ENCODE results near the gene CYB5RL. TPM values are rescaled to one million over a fixed set of nuclear protein-coding genes. Genes with fewer than 3 reads are reported as not detected.

CYB5RL gene
- total and polyA plus RNA-seq, 5 experiments from 2014 or later, result 2.4 to 10.5 (median 4.0) TPM

DNA sequence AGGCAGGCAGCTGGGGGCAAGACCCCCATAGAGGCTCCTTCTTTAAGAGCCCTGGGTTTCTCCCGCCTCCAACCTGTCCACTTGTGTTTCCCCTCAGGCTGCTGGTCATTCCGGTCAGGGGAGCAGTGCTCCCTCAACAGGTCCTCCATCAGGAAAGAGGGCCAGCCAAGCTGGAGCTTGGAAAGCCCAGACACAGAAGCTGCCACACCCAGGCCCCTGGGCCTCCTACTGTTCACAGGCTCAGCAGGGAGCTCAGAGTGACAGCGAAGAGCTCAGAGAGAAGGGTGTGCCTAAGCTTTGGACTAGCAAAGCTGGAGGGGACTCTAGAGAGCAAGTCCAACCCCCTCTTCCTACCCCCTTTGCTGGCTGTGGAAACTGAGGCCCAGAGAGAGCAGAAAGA is 36.8 kb downstream of the CYB5RL start:
- no peaks in the 10 kb centered on the region for H3K36me3 Mint-ChIP-seq
- no peak for ATAC-seq
- H3K27me3 Mint-ChIP-seq, result no peaks in the 10 kb centered on the region
- no peaks in the 10 kb centered on the region for H3K4me1 Mint-ChIP-seq
- H3K27ac Mint-ChIP-seq, result no peak overlapping the region
- no peak overlapping the region for H3K4me3 Mint-ChIP-seq
- no peak for DNase-seq
- POLR2A ChIA-PET, result no interaction called here
- no peaks in the 10 kb centered on the region for H3K9me3 Mint-ChIP-seq

DNA sequence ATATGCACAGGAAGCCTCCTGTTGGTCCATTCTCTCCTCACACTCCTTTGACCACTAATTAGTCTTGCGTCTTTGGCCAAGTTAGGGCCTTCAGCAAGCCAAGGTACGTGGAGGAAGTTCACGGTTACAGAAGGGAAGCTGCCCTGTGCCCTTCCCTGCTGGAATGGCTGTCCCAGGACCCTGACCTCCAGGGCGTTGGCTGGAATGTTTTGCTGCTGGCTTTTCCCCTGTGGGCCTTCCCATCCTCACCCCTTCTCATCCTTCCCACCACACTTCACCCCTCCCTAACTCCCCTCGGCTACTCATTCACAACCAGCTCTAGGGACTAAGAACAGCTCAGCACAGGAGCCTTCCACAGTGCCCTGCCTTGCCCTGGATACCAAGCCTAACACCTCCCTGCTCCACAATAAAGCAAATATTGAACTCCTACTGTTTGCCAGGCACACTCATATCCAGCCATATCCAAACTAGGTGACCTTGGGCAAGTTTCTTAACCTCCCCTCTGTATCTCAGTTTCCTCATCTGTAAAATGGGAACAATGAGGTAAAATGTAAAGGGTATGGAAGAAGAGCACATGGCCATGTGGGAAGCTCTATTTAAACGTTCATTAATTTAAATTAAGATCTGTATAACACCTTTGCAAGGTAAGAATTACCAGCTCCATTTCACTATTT is 38.2 kb downstream of the CYB5RL start:
- DNase-seq, result no peak
- Mint-ChIP-seq H3K27ac (peak overlapping the region in 1 of 10 donors; percentile 24), H3K4me1 (peaks cover 0 to 2% (median 0%) of the 10 kb centered on the region in 4 donors), H3K4me3 (no peak overlapping the region), H3K9me3 (no peaks in the 10 kb centered on the region), H3K27me3 (no peaks in the 10 kb centered on the region), H3K36me3 (no peaks in the 10 kb centered on the region)
- POLR2A ChIA-PET, result no interaction called here
- no peak for ATAC-seq

DNA sequence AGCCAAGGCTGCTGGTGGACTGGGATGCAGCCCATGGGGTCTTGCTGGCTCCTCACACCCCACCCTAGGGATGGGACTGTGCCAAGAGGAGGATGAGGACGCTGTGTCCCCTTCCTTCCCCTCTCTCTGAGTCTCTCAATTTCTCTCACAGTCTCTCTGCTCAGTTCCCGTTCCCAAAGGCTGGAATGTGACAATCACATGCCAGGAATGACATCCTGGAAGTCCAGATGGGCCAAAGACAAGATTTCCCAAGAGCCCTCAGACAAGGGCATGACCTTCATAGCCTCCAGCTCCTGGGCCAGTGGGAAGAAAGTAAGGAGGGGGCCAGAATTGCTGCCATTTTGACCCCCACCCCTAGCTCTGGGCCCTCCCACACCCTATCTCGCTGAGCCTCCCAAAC is 39.5 kb downstream of the CYB5RL start:
- POLR2A ChIA-PET, result no interaction called here
- no peak overlapping the region for H3K4me3 Mint-ChIP-seq
- DNase-seq (no peak), ATAC-seq (no peak)
- no peaks in the 10 kb centered on the region for H3K9me3 Mint-ChIP-seq
- H3K4me1 Mint-ChIP-seq, result peaks cover 0 to 2% (median 0%) of the 10 kb centered on the region in 4 donors
- no peaks in the 10 kb centered on the region for H3K27me3 Mint-ChIP-seq
- H3K27ac Mint-ChIP-seq, result no peak overlapping the region
- no peaks in the 10 kb centered on the region for H3K36me3 Mint-ChIP-seq

DNA sequence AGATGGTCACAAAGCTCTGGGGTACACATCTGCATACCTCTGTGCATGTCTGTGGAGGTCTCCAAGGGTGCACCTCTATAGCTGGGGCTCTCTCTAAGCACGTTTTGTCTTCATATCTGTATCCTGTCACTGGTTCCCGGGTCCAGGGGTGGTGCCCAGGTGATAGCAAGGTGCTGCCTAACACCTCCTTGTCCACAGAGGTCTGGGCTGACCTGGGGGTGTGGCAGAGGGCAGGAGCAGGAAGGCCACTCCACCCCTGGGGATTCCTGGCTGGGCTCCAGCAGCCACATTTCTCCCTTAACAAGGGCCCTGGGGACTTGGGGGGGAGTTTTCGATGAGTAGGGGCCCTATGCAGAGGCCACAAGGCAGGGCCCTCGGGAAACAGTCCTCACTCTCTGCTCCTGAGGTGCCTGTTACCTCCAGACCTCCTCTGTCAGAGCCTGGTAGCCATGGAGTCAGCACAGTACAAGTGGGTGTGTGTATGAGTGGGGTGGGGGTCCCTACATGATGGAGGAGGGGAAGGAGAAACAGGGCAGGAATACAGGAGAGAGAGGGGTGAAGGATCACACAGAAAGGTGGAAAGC is 40.0 kb downstream of the CYB5RL start:
- POLR2A ChIA-PET, result no interaction called here
- Mint-ChIP-seq H3K9me3 (no peaks in the 10 kb centered on the region), H3K36me3 (no peaks in the 10 kb centered on the region), H3K27ac (no peak overlapping the region), H3K4me1 (peaks cover 0 to 2% (median 0%) of the 10 kb centered on the region in 4 donors), H3K4me3 (no peak overlapping the region), H3K27me3 (no peaks in the 10 kb centered on the region)
- ATAC-seq (no peak), DNase-seq (no peak)

- H3K27me3 Mint-ChIP-seq, result no peaks in the 10 kb centered on the region
- DNase-seq, result no peak
- no peak overlapping the region for H3K27ac Mint-ChIP-seq
Observed at GRCh38 chr1:54158071-54158470, 41.8 kb downstream of the CYB5RL start.

GRCh38 chr1:54157401-54157800 is 42.4 kb downstream of the CYB5RL start:
- H3K27me3 Mint-ChIP-seq, result no peaks in the 10 kb centered on the region
- H3K9me3 Mint-ChIP-seq, result no peaks in the 10 kb centered on the region
- DNase-seq, result no peak
- POLR2A ChIA-PET, result no interaction called here
- no peak for ATAC-seq
- peaks cover 0 to 2% (median 0%) of the 10 kb centered on the region in 4 donors for H3K4me1 Mint-ChIP-seq
- H3K36me3 Mint-ChIP-seq, result no peaks in the 10 kb centered on the region
- no peak overlapping the region for H3K4me3 Mint-ChIP-seq
- no peak overlapping the region for H3K27ac Mint-ChIP-seq

More at GRCh38 chr1:54158071-54158470, 41.8 kb downstream of the CYB5RL start:
- no peak for ATAC-seq
- Mint-ChIP-seq H3K4me1 (peaks cover 0 to 2% (median 0%) of the 10 kb centered on the region in 4 donors), H3K36me3 (no peaks in the 10 kb centered on the region), H3K9me3 (no peaks in the 10 kb centered on the region), H3K4me3 (no peak overlapping the region)
- POLR2A ChIA-PET, result no interaction called here

GRCh38 chr1:54156986-54157385 is 42.8 kb downstream of the CYB5RL start:
- Mint-ChIP-seq H3K9me3 (no peaks in the 10 kb centered on the region), H3K27ac (no peak overlapping the region), H3K36me3 (no peaks in the 10 kb centered on the region), H3K4me1 (peaks cover 0 to 2% (median 0%) of the 10 kb centered on the region in 4 donors), H3K27me3 (no peaks in the 10 kb centered on the region), H3K4me3 (no peak overlapping the region)
- POLR2A ChIA-PET, result no interaction called here
- ATAC-seq, result no peak
- no peak for DNase-seq

- Mint-ChIP-seq H3K4me1 (peaks cover 0 to 2% (median 0%) of the 10 kb centered on the region in 4 donors), H3K27me3 (no peaks in the 10 kb centered on the region), H3K4me3 (no peak overlapping the region), H3K36me3 (no peaks in the 10 kb centered on the region), H3K27ac (no peak overlapping the region), H3K9me3 (no peaks in the 10 kb centered on the region)
- no peak for DNase-seq
- POLR2A ChIA-PET, result no interaction called here
- ATAC-seq, result no peak
Observed at GRCh38 chr1:54156201-54156600, 43.6 kb downstream of the CYB5RL start.

DNA sequence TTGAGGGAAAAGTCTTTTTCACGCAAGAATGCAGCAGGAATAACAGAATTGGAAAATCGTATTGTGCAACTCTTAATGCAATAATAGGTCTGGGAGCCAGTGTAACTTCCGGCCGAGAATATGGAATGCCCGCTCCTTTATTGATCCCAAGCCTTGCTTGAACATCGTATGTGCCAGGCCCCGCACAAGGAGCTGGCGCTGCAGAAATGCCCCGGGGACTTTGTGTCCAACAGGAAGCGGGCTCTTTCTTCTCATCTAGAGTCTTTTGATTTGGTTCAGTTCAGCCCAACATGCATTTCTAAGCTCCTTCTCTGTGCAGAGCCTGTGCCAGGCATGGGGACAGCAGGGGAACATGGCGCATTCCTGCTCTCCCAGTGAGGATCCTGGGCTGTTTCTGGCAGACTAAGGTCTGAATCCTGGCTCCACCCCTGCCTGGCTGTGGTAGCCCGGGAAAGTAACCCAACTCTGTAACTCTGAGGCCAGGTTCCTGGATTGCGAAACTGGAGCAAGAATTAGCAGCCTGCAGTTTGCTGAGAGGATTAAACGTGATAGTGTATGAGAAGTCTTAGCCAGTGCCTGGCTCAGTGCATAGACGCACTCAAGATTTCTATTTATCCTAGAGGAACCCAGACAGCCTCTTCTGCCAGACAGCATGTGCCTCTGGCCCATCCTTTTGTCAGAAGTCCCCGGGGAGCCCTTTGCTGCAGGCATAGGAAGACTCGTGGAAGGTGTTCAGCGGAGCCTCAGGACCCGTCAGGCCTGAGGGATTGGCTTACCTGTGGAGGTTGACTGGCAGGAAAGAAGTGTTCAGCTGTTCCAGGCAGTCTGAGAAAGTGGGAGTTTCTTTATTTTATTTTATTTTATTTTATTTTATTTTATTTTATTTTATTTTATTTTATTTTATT is 46.0 kb downstream of the CYB5RL start:
- DNase-seq (no peak), ATAC-seq (no peak)
- POLR2A ChIA-PET, result interaction anchor here (0.7 kb wide), 1 partner anchor 606 kb away, joined by 3 read pairs; no protein-coding TSS in a partner anchor
- H3K9me3 Mint-ChIP-seq, result no peaks in the 10 kb centered on the region
- no peaks in the 10 kb centered on the region for H3K27me3 Mint-ChIP-seq
- H3K27ac Mint-ChIP-seq, result no peak overlapping the region
- peaks cover 0 to 2% (median 0%) of the 10 kb centered on the region in 4 donors for H3K4me1 Mint-ChIP-seq
- no peaks in the 10 kb centered on the region for H3K36me3 Mint-ChIP-seq
- H3K4me3 Mint-ChIP-seq, result no peak overlapping the region

GRCh38 chr1:54152696-54153095 is 47.1 kb downstream of the CYB5RL start, which contains the start of gene CDCP2:
Gene CDCP2, minus strand, starts transcription at chr1:54153000. Its CDS starts 78 bp downstream, at chr1:54152922.
- Mint-ChIP-seq H3K4me3 (no peak within 1 kb of the TSS), H3K4me1 (peaks cover 0 to 2% (median 0%) of the 10 kb centered on the region in 4 donors), H3K36me3 (no peaks in the 10 kb centered on the region), H3K9me3 (no peaks in the 10 kb centered on the region), H3K27ac (peak within 1 kb of the TSS in 1 of 10 donors; percentile 7), H3K27me3 (no peaks in the 10 kb centered on the region)
- no peak for DNase-seq
- ATAC-seq, result no peak
- POLR2A ChIA-PET, result no interaction called here

- Mint-ChIP-seq H3K4me3 (no peak overlapping the region), H3K9me3 (no peaks in the 10 kb centered on the region), H3K4me1 (no peaks in the 10 kb centered on the region), H3K36me3 (no peaks in the 10 kb centered on the region), H3K27ac (peak overlapping the region in 1 of 10 donors; percentile 14), H3K27me3 (no peaks in the 10 kb centered on the region)
- DNase-seq, result no peak
- no peak for ATAC-seq
- POLR2A ChIA-PET, result no interaction called here
Observed at GRCh38 chr1:54151013-54151412, 48.8 kb downstream of the CYB5RL start.
